ENCODE data around the gene NES. TPM values are rescaled to one million over a fixed set of nuclear protein-coding genes. Genes with fewer than 3 reads are reported as not detected.

The NES gene
- polyA plus RNA-seq, 1 donor: 146 TPM

DNA sequence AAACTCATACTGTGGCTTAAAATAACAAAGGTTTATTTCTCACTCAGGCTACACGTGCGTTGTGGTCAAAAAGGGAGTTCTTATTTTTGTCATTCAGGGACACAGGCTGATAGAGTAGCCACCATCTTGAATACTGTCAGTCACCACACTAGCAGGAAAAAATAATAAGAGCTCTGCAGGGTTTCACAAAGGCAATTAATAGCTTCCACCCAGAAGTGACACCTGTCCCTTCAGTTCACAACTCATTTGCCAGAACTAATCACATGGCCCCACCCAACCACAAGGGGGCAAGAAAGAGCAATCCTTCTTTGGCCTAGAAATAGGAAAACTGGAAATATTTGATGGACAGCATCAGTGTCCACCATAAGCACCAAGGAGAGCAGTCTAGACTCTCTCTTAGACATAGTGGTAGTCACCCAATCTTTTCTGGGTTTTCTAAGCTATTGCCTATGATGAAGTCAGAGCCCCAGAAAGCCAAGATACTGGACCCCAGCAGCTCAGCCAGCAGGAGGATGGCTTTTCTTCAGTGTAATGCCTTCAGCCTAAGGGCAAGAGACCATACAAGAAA, 49.8 kb downstream of the NES start:
- DNase-seq: no peak

DNA sequence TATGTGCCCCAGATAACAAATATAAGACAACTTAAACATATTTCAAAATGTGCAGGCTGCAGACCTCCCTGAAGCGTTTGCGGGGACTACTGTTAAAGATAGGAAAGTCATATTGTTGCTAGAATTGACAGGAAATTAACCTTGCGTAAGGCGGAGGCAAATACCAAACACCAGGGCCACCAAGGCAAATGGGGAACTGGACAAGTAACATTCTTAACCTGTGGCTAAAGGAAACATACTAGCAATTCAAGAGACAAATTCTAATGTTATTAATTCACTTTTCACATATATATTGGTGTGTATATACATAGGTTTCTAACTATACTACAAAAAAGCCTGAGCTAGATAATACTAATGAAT, 51.1 kb downstream of the NES start:
- DNase-seq: no peak

- DNase-seq: no peak
Measured at GRCh38 chr1:156625436-156626078, 51.6 kb downstream of the NES start.

DNA sequence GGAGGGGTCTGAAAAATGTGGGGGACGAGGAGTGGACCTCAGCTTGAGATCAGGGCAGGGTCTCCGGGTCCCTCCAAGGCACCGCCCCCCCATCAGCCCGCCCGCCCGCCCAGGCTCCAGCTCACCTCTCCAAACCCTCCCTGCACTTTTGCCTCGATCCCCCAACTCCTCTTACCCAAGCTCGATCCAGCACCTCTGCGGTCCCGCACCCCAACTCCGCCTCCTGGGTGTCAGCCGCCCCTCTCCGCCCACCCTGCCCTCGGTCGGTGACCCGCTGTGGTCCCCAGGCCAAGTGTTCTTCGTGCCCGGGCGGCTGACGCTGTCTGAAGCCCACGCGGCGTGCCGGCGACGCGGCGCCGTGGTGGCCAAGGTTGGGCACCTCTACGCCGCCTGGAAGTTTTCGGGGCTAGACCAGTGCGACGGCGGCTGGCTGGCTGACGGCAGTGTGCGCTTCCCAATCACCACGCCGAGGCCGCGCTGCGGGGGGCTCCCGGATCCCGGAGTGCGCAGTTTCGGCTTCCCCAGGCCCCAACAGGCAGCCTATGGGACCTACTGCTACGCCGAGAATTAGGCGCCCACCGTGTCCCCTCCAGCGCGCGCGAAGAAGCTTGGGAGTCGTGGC, 52.3 kb downstream of the NES start:
- DNase-seq: no peak

DNA sequence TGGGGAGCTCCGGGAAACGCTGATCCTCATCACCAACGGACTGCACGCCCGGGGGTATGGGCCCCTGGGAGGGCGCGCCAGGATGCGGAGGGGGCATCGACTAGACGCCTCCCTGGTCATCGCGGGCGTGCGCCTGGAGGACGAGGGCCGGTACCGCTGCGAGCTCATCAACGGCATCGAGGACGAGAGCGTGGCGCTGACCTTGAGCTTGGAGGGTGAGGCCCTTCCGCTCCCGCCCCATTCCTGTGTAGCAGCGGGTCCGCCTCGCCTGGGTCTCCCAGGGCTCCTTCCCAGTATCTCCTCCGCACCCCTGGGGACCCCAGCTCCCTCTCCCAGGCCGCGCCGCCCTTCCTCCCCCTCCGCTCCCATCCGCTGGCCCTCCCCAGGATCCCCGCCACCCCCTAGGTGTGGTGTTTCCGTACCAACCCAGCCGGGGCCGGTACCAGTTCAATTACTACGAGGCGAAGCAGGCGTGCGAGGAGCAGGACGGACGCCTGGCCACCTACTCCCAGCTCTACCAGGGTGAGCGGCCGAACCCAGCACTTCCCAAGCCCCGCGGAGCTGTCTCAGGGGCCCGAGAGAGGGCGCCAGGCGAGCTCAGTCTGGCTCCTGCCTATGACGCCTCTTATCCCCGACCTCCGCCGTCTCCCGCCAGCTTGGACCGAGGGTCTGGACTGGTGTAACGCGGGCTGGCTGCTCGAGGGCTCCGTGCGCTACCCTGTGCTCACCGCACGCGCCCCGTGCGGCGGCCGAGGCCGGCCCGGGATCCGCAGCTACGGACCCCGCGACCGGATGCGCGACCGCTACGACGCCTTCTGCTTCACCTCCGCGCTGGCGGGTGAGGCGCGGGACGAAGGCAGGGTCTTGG, 53.0 kb downstream of the NES start:
- no peak for DNase-seq

DNA sequence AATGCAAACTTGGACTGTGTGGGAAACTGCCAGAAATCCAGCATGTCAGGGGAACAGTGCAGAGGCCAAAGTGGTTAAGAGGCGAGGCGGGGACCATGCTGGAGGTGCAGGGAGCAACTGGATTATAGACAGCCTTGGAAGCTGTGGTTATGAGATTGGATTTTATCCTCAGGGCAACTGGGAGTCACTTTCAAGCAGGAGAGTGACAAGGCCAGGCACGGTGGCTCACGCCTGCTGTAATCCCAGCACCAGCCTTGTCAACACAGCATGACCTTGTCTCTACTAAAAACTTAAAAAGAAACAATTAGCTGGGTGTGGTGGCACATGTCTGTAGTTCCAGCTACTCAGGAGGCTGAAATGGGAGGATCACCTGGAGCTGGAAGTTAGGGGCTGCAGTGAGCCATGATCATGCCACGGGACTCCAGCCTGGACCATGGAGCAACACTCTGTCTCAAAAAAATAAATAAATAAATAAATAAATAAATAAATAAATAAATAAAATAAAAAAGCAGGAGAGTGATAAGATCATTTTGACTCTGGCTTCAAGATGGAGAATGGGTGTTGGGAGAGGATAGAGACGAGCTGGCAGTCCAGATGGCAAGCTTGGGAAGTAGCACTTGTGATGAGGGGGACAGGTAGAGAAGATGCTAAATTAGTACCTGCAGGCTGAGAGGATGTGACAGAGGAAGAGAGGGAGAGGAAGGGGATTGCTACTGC, 54.5 kb downstream of the NES start:
- no peak for DNase-seq

- no peak for DNase-seq
Measured at GRCh38 chr1:156619582-156619955, 57.6 kb downstream of the NES start.

GRCh38 chr1:156618853-156619581, 58.2 kb downstream of the NES start, which contains the start of gene HAPLN2:
TSS of gene HAPLN2 (plus strand) at chr1:156619415. CDS start at chr1:156623491, 4,076 bp downstream.
- DNase-seq: no peak

Other genes with a start within 250 kb of the NES start
- 22.5 TPM for gene MEF2D, start 176.6 kb downstream of the NES start, polyA plus RNA-seq (ENCODE audit: insufficient read length)
- 22.8 TPM for gene IQGAP3, start 104.8 kb downstream of the NES start, polyA plus RNA-seq (ENCODE audit: insufficient read length)
- gene TTC24, start 97.7 kb downstream of the NES start, polyA plus RNA-seq (ENCODE audit: insufficient read length): 1.6 TPM
- 62.1 TPM for gene NAXE, start 85.6 kb downstream of the NES start, polyA plus RNA-seq (ENCODE audit: insufficient read length)
- 36.9 TPM for gene GPATCH4, start 75.9 kb downstream of the NES start, polyA plus RNA-seq (ENCODE audit: insufficient read length)
- 0.63 TPM for gene HAPLN2, start 58.0 kb downstream of the NES start, polyA plus RNA-seq (ENCODE audit: insufficient read length)
- gene BCAN, start 35.3 kb downstream of the NES start, polyA plus RNA-seq (ENCODE audit: insufficient read length): 0.08 TPM
- 85.6 TPM for gene CRABP2, start 28.2 kb upstream of the NES start, polyA plus RNA-seq (ENCODE audit: insufficient read length)
- 48.4 TPM for gene METTL25B, start 51.1 kb upstream of the NES start, polyA plus RNA-seq (ENCODE audit: insufficient read length)
- 48.5 TPM for gene ISG20L2, start 51.4 kb upstream of the NES start, polyA plus RNA-seq (ENCODE audit: insufficient read length)
- gene MRPL24, start 63.7 kb upstream of the NES start, polyA plus RNA-seq (ENCODE audit: insufficient read length): 62.5 TPM
- 248 TPM for gene HDGF, start 74.3 kb upstream of the NES start, polyA plus RNA-seq (ENCODE audit: insufficient read length)
- gene PRCC, start 90.1 kb upstream of the NES start, polyA plus RNA-seq (ENCODE audit: insufficient read length): 116 TPM
- 0.52 TPM for gene SH2D2A, start 139.4 kb upstream of the NES start, polyA plus RNA-seq (ENCODE audit: insufficient read length)
- gene INSRR, start 181.7 kb upstream of the NES start, polyA plus RNA-seq (ENCODE audit: insufficient read length): 1.8 TPM
- 1.2 TPM for gene NTRK1, start 183.5 kb upstream of the NES start, polyA plus RNA-seq (ENCODE audit: insufficient read length)
- 21.1 TPM for gene PEAR1, start 216.3 kb upstream of the NES start, polyA plus RNA-seq (ENCODE audit: insufficient read length)
- gene LRRC71, start 243.2 kb upstream of the NES start, polyA plus RNA-seq (ENCODE audit: insufficient read length): 0.83 TPM

Data from left kidney (tissue), 2 donors.